Measurements from ENCODE around the gene SERPINF2. TPM values are rescaled to one million over a fixed set of nuclear protein-coding genes. Genes with fewer than 3 reads are reported as not detected.

The SERPINF2 gene
- total and polyA plus RNA-seq, 10 donors = 1.6 to 7.9 (median 5.0) TPM

DNA sequence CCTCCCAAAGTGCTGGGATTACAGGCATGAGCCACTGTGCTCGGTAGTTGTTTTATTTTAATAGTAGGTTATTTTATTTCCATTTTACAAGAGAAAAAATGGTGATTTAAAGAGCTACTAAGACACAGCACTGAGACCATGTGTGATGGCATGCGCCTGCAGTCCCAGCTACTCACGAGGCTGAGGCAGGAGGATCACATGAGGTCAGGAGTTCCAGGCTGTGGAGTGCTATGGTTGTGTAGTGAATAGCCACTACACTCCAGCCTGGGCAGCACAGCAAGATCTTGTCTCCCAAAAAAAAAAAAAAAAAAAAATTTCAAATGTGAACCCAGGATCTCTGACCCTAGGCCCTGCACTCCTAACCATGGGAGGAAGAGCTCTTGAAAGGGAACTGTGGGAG is 22.9 kb downstream of the SERPINF2 start:
- peaks cover 21 to 87% (median 54%) of the 10 kb centered on the region in 6 donors for H3K4me1 ChIP-seq
- no peak overlapping the region for H3K4me3 ChIP-seq
- H3K27ac ChIP-seq = peak overlapping the region in 4 of 8 donors; percentile 79 to 87 (median 84)
- WGBS, 5 donors = 84 to 97% (median 90%) methylated on average over 3 of the region's 3 CpGs
- no peak for TF ChIP-seq POLR2AphosphoS5 (IDR thresholded peaks at IDR 0.05)
- no peak for TF ChIP-seq POLR2A (IDR thresholded peaks at IDR 0.05)
- TF ChIP-seq, protein P1, sequence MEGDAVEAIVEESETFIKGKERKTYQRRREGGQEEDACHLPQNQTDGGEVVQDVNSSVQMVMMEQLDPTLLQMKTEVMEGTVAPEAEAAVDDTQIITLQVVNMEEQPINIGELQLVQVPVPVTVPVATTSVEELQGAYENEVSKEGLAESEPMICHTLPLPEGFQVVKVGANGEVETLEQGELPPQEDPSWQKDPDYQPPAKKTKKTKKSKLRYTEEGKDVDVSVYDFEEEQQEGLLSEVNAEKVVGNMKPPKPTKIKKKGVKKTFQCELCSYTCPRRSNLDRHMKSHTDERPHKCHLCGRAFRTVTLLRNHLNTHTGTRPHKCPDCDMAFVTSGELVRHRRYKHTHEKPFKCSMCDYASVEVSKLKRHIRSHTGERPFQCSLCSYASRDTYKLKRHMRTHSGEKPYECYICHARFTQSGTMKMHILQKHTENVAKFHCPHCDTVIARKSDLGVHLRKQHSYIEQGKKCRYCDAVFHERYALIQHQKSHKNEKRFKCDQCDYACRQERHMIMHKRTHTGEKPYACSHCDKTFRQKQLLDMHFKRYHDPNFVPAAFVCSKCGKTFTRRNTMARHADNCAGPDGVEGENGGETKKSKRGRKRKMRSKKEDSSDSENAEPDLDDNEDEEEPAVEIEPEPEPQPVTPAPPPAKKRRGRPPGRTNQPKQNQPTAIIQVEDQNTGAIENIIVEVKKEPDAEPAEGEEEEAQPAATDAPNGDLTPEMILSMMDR (IDR thresholded peaks at IDR 0.05 in 8 of 11, conservative IDR thresholded peaks at IDR 0.05 in 3 of 11) = no peak
- H3K27me3 ChIP-seq (replicated peaks in 1 of 7) = no peaks in the 10 kb centered on the region
- peaks cover 0 to 12% (median 0%) of the 10 kb centered on the region in 6 donors for H3K36me3 ChIP-seq
- DNase-seq = no peak
- no peaks in the 10 kb centered on the region for H3K9me3 ChIP-seq
- intact Hi-C loops (cut with DNase I; ENCODE audit: low total_unique reads) = no loop called here

DNA sequence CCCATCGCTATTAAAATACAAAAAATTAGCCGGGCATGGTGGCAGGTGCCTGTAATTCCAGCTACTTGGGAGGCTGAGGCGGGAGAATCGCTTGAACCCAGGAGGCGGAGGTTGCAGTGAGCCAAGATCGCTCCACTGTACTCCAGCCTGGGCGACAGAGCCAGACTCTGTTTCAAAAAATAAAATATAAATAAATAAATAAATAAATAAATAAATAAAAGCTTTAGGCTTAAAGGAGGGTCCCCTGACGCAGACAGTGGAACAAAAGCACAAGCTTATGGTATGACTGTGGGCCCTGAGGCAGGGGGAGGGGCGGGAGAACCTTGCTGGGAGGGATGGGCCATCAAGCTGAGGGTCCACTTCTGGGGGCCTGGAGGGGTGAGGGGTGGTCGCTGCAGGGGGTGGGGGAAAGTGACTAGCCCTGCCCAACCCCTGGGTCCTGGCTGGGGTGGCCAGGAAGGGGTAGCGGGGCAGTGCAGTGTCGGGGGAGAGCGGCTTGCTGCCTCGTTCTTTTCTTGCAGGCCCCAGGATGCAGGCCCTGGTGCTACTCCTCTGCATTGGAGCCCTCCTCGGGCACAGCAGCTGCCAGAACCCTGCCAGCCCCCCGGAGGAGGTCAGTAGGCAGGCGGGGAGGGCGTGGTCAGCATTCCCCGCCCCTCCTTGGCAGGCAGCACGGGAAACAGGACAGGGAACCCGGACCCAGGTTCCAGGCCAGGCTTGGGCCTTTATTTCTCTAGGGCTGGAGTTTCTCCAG is 23.9 kb downstream of the SERPINF2 start:
- Histone ChIP-seq H3K27me3 (replicated peaks in 1 of 7) (no peaks in the 10 kb centered on the region), H3K4me1 (peaks cover 24 to 96% (median 63%) of the 10 kb centered on the region in 6 donors), H3K9me3 (no peaks in the 10 kb centered on the region), H3K27ac (peak overlapping the region in 5 of 8 donors; percentile 9 to 86 (median 79)), H3K4me3 (no peak overlapping the region), H3K36me3 (peaks cover 0 to 22% (median 0%) of the 10 kb centered on the region in 6 donors)
- 78 to 89% (median 83%) methylated on average over 20 to 21 of the region's 21 CpGs for WGBS, 5 donors
- TF ChIP-seq, protein P1 (IDR thresholded peaks at IDR 0.05 in 8 of 11, conservative IDR thresholded peaks at IDR 0.05 in 3 of 11) = no peak
- TF ChIP-seq POLR2A (IDR thresholded peaks at IDR 0.05) (no peak), POLR2AphosphoS5 (IDR thresholded peaks at IDR 0.05) (peak in 2 of 3 donors; percentile 47 to 64)
- intact Hi-C loops (cut with DNase I; ENCODE audit: low total_unique reads) = no loop called here
- no peak for DNase-seq

DNA sequence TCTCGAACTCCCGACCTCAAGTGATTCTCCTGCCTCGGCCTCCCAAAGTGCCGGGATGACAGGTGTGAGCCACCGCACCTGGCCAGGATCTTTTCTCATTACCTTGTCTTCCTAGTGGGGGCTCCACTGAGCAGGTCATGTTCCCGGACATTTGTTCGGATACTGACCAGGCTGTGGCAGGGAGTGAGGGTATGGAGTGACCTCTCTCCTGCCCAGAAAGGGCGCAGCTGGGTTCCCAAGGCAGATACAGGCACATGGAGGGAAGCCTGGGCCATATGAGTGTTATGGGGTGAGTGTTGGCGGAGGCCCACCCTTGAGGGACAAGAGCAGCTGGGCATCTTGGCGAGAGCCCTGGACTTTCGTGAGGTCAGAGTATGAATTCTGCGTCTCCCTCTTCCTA is 24.7 kb downstream of the SERPINF2 start:
- no peak overlapping the region for H3K4me3 ChIP-seq
- H3K9me3 ChIP-seq = no peaks in the 10 kb centered on the region
- 86 to 91% (median 89%) methylated on average over 12 of the region's 12 CpGs for WGBS, 5 donors
- H3K27me3 ChIP-seq (replicated peaks in 1 of 7) = no peaks in the 10 kb centered on the region
- TF ChIP-seq, protein P1 (IDR thresholded peaks at IDR 0.05 in 8 of 11, conservative IDR thresholded peaks at IDR 0.05 in 3 of 11) = no peak
- TF ChIP-seq POLR2AphosphoS5 (IDR thresholded peaks at IDR 0.05) (no peak), POLR2A (IDR thresholded peaks at IDR 0.05) (no peak)
- intact Hi-C loops (cut with DNase I; ENCODE audit: low total_unique reads) = no loop called here
- H3K4me1 ChIP-seq = peaks cover 27 to 96% (median 62%) of the 10 kb centered on the region in 6 donors
- H3K27ac ChIP-seq = peak overlapping the region in 4 of 8 donors; percentile 44 to 81 (median 72)
- DNase-seq = no peak
- peaks cover 0 to 30% (median 0%) of the 10 kb centered on the region in 6 donors for H3K36me3 ChIP-seq

DNA sequence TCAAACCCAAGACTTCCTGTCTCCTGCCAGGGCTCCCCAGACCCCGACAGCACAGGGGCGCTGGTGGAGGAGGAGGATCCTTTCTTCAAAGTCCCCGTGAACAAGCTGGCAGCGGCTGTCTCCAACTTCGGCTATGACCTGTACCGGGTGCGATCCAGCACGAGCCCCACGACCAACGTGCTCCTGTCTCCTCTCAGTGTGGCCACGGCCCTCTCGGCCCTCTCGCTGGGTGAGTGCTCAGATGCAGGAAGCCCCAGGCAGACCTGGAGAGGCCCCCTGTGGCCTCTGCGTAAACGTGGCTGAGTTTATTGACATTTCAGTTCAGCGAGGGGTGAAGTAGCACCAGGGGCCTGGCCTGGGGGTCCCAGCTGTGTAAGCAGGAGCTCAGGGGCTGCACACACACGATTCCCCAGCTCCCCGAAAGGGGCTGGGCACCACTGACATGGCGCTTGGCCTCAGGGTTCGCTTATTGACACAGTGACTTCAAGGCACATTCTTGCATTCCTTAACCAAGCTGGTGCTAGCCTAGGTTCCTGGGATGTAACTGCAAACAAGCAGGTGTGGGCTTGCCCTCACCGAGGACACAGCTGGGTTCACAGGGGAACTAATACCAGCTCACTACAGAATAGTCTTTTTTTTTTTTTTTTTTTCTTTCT is 27.3 kb downstream of the SERPINF2 start:
- Histone ChIP-seq H3K9me3 (no peaks in the 10 kb centered on the region), H3K27ac (peak overlapping the region in 6 of 8 donors; percentile 15 to 62 (median 48)), H3K27me3 (replicated peaks in 1 of 7) (no peaks in the 10 kb centered on the region), H3K4me1 (peaks cover 9 to 95% (median 38%) of the 10 kb centered on the region in 6 donors), H3K36me3 (peaks cover 0 to 41% (median 0%) of the 10 kb centered on the region in 6 donors), H3K4me3 (no peak overlapping the region)
- 33 to 48% (median 45%) methylated on average over 12 to 21 of the region's 21 CpGs for WGBS, 5 donors
- intact Hi-C loops (cut with DNase I; ENCODE audit: low total_unique reads) = no loop called here
- TF ChIP-seq, protein P1 (IDR thresholded peaks at IDR 0.05 in 8 of 11, conservative IDR thresholded peaks at IDR 0.05 in 3 of 11) = no peak
- TF ChIP-seq POLR2AphosphoS5 (IDR thresholded peaks at IDR 0.05) = peak in 2 of 3 donors; percentile 16 to 56
- DNase-seq = no peak

All from spleen (tissue), 11 donors.